NCI-H2196 (cell line): Measurements from ENCODE around the gene PTPRN2.
"Not testable (repeated sequence)": the region's sequence is repeated elsewhere in the genome, so short reads cannot be mapped to it uniquely, and the experiment has no call there.

Experiments
- DNase-seq: peaks from one replicate; lab custom pipeline; 2025; ENCODE audit not compliant: unreplicated experiment; lab: John Stamatoyannopoulos, UW

PTPRN2 gene

DNA sequence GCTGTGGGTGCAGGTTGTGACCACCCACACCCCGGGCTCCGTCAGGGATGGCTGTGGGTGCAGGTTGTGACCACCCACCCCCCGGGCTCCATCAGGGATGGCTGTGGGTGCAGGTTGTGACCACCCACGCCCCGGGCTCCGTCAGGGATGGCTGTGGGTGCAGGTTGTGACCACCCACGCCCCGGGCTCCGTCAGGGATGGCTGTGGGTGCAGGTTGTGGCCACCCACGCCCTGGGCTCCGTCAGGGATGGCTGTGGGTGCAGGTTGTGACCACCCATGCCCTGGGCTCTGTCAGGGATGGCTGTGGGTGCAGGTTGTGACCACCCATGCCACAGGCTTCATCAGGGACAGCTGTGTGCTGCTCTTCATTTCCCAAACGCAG is 53.5 kb downstream of the PTPRN2 start:
- not testable (repeated sequence) for DNase-seq

GRCh38 chr7:158533386-158534133 is 54.1 kb downstream of the PTPRN2 start:
- DNase-seq: no peak

DNA sequence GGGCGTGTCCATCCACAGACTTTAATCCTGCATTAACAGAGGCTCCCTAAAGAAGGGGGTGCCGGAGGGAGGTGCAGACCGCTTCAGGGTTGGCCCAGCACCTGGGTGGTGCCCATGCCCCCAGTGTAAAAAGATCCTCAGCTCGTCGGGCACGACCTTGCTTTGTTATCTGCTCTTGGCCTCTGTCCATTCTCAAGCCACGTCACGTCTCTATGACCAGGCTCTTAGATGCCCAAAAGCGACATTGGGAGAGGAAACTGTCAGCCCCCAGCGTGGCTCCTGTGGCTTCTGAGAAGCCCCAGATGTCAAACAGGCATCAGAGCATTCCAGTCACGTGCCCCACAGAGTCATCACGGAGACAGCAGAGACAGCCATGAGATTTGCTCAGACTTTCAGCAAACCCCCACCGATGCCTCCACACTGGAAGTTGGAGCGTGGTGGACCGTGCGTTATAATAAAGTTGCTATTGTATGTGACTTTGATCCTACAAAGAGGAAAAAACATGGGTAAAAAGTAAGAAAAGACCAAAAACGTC is 55.5 kb downstream of the PTPRN2 start:
- DNase-seq: no peak

DNA sequence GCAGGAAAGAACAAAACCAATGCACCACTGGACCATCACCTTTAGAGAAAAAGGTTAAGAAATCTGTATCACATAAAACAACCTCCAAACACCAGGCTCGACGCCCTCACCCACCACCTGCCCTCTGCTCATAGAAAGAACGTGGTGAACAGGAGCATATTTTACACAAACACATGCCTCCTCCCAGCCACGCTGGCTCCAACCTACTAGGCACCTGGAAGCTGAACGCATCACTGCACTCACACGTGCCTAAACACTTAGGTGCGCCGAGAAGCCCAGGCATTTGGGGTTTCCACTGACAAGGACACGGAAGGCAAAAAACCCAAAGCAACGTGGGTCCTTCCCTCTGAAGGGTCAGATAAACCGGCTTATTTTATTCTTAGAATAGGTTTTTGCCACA is 56.0 kb downstream of the PTPRN2 start:
- DNase-seq: peak; percentile 9

DNA sequence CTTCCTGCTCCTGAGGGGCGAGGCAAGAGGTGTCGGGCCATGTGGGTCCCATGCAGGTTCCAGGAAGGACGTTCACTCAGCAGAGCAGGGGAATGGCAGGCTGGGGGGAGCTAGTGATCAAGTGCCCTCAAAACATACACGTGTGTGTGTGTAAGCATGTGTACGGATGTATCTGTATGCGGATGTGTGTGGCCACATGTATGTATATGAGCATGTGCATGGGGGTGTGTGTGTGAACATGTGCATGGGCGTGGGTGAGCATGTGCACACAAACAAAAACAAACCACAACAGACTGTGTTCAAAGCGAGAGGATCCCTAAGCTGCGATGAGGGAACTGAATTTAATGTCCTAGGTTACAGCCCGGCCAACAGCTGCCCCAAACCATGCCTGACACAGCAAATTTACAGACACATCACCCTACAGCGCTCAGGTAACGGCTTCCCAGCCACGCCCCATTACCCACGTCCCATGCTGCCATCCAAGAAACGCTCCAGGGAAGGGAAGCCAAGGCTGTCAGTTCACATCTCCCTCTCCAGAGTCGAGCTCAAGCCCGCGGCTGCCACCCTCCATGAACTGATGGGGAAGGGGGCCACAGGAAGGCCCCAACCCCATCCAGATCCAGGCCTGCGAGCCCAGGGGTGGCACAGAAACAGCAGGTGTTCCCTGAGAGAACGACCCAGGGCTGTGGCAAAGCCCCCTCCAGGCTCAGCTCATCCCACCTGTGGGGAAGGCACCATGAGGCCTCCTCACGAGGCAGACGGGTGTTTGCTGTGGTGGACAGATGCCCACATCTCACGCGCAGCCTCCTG is 56.6 kb downstream of the PTPRN2 start:
- DNase-seq: no peak

GRCh38 chr7:158529181-158530096 is 58.2 kb downstream of the PTPRN2 start:
- no peak for DNase-seq

GRCh38 chr7:158527915-158528502 is 59.6 kb downstream of the PTPRN2 start:
- no peak for DNase-seq

- DNase-seq: no peak
Observed at GRCh38 chr7:158527495-158527894, 60.1 kb downstream of the PTPRN2 start.

DNA sequence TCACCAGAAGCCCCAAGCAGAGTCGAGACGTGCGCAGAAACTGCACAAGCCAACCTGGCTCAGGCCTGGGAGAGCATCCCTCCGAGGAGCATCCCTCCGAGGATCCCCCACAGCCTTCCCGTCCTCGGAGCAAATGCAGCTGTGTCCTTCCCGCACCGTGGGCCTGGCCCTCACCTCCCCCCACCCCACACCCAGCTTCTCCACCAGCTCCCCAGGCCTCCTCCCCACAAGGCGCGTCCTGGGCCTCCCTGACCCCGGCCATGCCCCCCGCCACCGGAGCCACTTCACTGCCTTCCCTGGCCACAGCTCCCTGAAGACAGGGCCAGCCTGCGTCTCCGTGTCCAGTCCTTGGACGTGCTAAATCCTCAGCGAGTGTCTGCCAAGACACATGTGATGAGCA is 60.6 kb downstream of the PTPRN2 start:
- DNase-seq: no peak

DNA sequence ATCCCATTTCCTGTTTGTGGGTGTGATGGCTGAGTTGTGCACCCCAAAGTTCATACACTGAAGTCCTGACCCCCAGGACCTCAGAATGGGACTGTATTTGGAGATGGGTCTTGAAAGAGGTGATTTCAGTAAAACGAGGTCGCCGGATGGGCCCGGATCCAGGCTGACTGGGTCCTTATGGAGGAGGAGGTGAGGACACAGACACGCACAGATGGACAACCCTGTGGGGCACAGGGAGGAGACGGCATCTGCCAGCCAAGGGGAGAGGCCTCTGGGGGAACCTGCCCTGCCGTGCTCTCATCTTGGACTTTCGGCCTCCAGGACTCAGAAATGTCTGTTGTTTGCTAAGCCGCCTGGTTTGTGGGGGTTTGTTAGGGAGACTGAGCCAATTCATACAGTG is 61.1 kb downstream of the PTPRN2 start:
- DNase-seq: no peak

GRCh38 chr7:158525648-158526484 is 61.8 kb downstream of the PTPRN2 start:
- DNase-seq: no peak

DNA sequence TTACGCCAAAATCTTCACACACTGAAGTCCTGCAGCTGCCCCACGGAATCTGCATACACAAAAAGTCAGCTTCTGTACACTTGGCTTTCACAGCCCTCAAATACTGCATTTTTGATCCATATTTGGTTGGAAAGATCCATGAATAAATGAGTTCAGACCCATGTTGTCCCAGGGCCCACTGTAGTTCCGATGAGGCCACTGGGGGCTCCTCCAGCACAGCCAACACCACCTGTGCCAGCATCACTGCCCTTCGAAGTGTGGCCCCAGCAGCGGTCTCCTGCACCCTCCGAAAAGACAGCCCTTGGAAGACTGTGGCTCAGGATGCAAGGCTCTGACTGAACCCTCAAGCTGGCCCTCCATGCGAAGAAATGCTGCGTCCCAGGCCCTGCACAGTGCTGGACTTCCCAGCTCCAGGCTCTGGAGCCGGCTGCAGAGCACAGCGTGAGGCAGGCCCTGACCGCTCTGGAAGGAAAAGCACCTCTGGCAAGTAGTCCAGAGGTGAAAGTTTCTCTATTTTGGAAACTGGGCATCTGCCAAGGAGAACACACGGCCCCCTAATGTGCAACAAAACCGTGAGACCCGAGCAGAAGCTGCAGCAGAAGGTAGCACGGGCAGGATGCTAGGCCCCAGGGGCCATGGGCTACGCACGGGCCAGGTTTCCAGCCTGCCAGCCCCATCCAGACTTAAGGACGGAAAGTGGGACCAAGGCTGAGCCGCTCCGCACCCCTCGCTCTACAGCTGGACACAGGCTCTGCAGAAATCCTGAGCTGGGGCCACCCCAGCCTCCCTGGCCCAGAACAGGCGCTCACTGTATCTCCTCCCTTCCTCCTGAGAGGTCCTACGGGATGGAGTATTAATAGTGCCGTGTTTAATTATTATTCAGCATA is 62.6 kb downstream of the PTPRN2 start:
- no peak for DNase-seq

DNA sequence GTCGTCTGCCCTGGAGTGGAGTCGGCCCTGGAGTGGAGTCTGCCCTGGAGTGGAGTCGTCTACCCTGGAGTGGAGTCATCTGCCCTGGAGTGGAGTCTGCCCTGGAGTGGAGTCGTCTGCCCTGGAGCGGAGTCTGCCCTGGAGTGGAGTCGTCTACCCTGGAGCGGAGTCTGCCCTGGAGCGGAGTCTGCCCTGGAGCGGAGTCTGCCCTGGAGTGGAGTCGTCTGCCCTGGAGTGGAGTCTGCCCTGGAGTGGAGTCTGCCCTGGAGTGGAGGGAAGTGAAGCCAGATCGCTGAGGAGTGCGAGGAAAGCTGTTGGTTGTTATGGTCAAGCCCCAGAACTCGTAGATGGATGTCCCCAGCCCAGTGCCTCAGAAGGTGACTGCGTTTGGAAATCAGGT is 63.3 kb downstream of the PTPRN2 start:
- DNase-seq: peak; percentile 4

DNA sequence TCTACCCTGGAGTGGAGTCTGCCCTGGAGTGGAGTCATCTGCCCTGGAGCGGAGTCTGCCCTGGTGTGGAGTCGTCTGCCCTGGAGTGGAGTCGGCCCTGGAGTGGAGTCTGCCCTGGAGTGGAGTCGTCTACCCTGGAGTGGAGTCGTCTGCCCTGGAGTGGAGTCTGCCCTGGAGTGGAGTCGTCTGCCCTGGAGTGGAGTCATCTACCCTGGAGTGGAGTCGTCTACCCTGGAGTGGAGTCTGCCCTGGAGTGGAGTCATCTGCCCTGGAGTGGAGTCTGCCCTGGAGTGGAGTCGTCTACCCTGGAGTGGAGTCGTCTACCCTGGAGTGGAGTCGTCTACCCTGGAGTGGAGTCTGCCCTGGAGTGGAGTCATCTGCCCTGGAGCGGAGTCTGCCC is 63.7 kb downstream of the PTPRN2 start:
- not testable (repeated sequence) for DNase-seq

DNA sequence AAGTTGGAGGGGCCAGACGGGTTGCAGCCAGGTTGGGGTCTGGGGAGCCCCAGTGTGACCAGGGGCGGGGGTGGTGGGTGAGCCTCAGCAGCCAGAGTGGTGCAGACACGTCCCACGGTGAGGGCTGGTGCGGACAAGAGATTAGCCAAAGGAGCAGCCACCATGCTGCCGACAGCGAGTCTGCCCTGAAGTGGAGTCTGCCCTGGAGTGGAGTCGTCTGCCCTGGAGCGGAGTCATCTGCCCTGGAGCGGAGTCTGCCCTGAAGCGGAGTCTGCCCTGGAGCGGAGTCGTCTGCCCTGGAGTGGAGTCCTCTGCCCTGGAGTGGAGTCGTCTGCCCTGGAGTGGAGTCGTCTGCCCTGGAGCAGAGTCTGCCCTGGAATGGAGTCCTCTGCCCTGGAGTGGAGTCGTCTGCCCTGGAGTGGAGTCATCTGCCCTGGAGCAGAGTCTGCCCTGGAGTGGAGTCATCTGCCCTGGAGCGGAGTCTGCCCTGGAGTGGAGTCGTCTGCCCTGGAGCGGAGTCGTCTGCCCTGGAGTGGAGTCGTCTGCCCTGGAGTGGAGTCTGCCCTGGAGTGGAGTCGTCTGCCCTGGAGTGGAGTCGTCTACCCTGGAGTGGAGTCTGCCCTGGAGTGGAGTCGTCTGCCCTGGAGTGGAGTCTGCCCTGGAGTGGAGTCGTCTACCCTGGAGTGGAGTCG is 64.3 kb downstream of the PTPRN2 start:
- DNase-seq: not testable (repeated sequence)

DNA sequence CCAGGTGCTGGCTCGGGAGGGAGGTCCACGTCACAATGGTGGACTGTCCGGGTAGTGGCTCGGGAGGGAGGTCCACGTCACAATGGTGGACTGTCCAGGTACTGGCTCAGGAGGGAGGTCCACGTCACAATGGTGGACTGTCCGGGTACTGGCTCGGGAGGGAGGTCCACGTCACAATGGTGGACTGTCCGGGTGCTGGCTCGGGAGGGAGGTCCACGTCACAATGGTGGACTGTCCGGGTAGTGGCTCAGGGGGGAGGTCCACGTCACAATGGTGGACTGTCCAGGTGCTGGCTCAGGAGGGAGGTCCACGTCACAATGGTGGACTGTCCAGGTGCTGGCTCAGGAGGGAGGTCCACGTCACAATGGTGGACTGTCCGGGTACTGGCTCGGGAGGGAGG is 65.8 kb downstream of the PTPRN2 start:
- not testable (repeated sequence) for DNase-seq

DNA sequence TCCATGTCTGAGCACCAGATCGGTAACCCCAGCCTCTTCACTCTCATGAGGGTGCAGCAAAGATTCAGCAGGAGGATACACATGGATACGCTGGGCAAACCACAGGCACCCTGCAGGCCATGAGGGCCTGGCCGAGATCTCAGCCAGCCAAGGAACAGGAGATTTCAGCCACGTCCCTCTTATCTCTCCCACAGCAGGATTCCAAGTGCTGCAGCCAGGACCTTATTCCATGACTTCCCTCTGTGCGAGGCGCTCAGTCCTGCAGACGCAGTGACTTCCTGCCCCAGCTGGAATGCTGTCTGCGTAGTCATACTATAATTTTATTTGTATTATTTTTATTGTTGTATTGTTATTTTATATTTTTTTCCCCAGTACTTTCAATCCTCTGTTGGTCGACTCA is 66.8 kb downstream of the PTPRN2 start:
- DNase-seq: no peak

- no peak for DNase-seq
Observed at GRCh38 chr7:158519633-158520174, 67.9 kb downstream of the PTPRN2 start.
